HepG2 (cell line): ENCODE measurements around the gene MYO18B. TPM values are rescaled to one million over a fixed set of nuclear protein-coding genes. Genes with fewer than 3 reads are reported as not detected.

Source experiments
- AGO1 ChIP-seq: fragments of 200-400 bp; formaldehyde crosslinking; IDR thresholded peaks from 2 replicates; pipeline ENCODE4 v1.6.1; 2017; ENCODE audit warnings: mild to moderate bottlenecking, low read depth, low read length, moderate library complexity; ENCODE audit not compliant: poor library complexity, severe bottlenecking
- ARID2 ChIP-seq: sonication (generic); formaldehyde crosslinking; IDR thresholded peaks from 2 replicates; pipeline ENCODE4 v1.8.1; 2022; ENCODE audit warnings: mild to moderate bottlenecking, missing genetic modification reagents, borderline replicate concordance
- BRD4 ChIP-seq: sonication (generic); formaldehyde crosslinking; IDR thresholded peaks from 2 replicates; pipeline ENCODE4 v1.4.0; 2020; ENCODE audit warnings: missing genetic modification reagents
- CCAR2 ChIP-seq: fragments of 200-400 bp; formaldehyde crosslinking; optimal IDR thresholded peaks from 2 replicates; pipeline ENCODE3; 2018; ENCODE audit warnings: low read depth, mild to moderate bottlenecking, low read length, moderate library complexity
- ELF4 ChIP-seq: sonication (generic); formaldehyde crosslinking; IDR thresholded peaks from 2 replicates; pipeline ENCODE4 v1.5.0; 2020; ENCODE audit warnings: missing genetic modification reagents, mild to moderate bottlenecking, moderate library complexity, borderline replicate concordance
- FIP1L1 ChIP-seq: fragments of 200-400 bp; formaldehyde crosslinking; IDR thresholded peaks from 2 replicates; pipeline ENCODE4 v1.6.1; 2018; ENCODE audit warnings: low read depth, mild to moderate bottlenecking, low read length, moderate library complexity, borderline replicate concordance; ENCODE audit not compliant: insufficient read depth
- GMEB2 ChIP-seq: IDR thresholded peaks from 2 replicates; pipeline ENCODE4 v1.6.1; 2016; ENCODE audit warnings: missing biosample characterization, missing genetic modification reagents, low read depth
- KLF6 ChIP-seq: IDR thresholded peaks from 2 replicates; pipeline ENCODE4 v1.8.0; 2016; ENCODE audit warnings: missing biosample characterization, missing genetic modification reagents
- MED8 ChIP-seq: sonication (generic); formaldehyde crosslinking; IDR thresholded peaks from 2 replicates; pipeline ENCODE4 v1.8.1; 2023; ENCODE audit warnings: mild to moderate bottlenecking, missing genetic modification reagents; ENCODE audit not compliant: insufficient replicate concordance
- PAX8 ChIP-seq: sonication (generic); formaldehyde crosslinking; IDR thresholded peaks from 2 replicates; pipeline ENCODE4 v1.8.0; 2022; ENCODE audit warnings: mild to moderate bottlenecking, missing genetic modification reagents, borderline replicate concordance
- SAP130 ChIP-seq: IDR thresholded peaks from 2 replicates; pipeline ENCODE4 v1.6.1; 2016; ENCODE audit warnings: low read depth
- SP4 ChIP-seq: sonication (generic); formaldehyde crosslinking; IDR thresholded peaks from 2 replicates; pipeline ENCODE4 v1.8.1; 2023; ENCODE audit warnings: mild to moderate bottlenecking, missing genetic modification reagents
- STAT6 ChIP-seq: sonication (generic); formaldehyde crosslinking; IDR thresholded peaks from 2 replicates; pipeline ENCODE4 v1.4.0; 2020; ENCODE audit warnings: missing genetic modification reagents, mild to moderate bottlenecking, borderline replicate concordance
- ZBTB7B ChIP-seq: sonication (generic); formaldehyde crosslinking; IDR thresholded peaks from 2 replicates; pipeline ENCODE4 v1.4.0; 2020; ENCODE audit warnings: missing genetic modification reagents
- ZNF160 ChIP-seq: sonication (generic); formaldehyde crosslinking; IDR thresholded peaks from 2 replicates; pipeline ENCODE4 v1.8.0; 2022; ENCODE audit warnings: mild to moderate bottlenecking, inconsistent platforms, missing genetic modification reagents
- ZNF275 ChIP-seq: sonication (generic); formaldehyde crosslinking; IDR thresholded peaks from 2 replicates; pipeline ENCODE4 v1.8.0; 2022; ENCODE audit warnings: missing genetic modification reagents, mild to moderate bottlenecking, inconsistent platforms, borderline replicate concordance
- ZNF335 ChIP-seq: sonication (generic); formaldehyde crosslinking; IDR thresholded peaks from 2 replicates; pipeline ENCODE4 v1.4.0; 2020; ENCODE audit warnings: missing genetic modification reagents
- ZNF414 ChIP-seq: sonication (generic); formaldehyde crosslinking; IDR thresholded peaks from 2 replicates; pipeline ENCODE4 v1.5.0; 2020; ENCODE audit warnings: missing genetic modification reagents
- ZNF496 ChIP-seq: sonication (generic); formaldehyde crosslinking; IDR thresholded peaks from 2 replicates; pipeline ENCODE4 v1.8.1; 2023; ENCODE audit warnings: mild to moderate bottlenecking, moderate library complexity, missing genetic modification reagents; ENCODE audit not compliant: insufficient replicate concordance
- ZNF513 ChIP-seq: sonication (generic); formaldehyde crosslinking; conservative IDR thresholded peaks from 2 replicates; pipeline ENCODE4 v1.5.0; 2020; ENCODE audit warnings: missing genetic modification reagents
- ZNF576 ChIP-seq: sonication (generic); formaldehyde crosslinking; IDR thresholded peaks from 2 replicates; pipeline ENCODE4 v1.4.0; 2020; ENCODE audit warnings: mild to moderate bottlenecking, missing genetic modification reagents
- polyA plus RNA-seq, 8 experiments: library from polyadenylated mRNA; depleted of rRNA in 3 of 8; stranded (reverse) in 7 of 8; unstranded in 1 of 8; fragments of >200 nt; fragmentation: Illumina TruSeq in 4 of 8; extraction: Trizol in 4 of 8; gene quantifications; 2 replicates each; pipeline versions ENCODE4 v1.2.1 to v1.2.3, GENCODE V29; 2011 to 2016; ENCODE audit warnings: low read depth in 4 of 8, missing spikeins in 1 of 8, mixed read lengths in 1 of 8; ENCODE audit not compliant: insufficient read depth in 1 of 8
- total RNA-seq, 5 experiments: library from RNA; depleted of rRNA; stranded (reverse); fragments of >200 nt; fragmentation: Illumina TruSeq; extraction: Trizol; gene quantifications; 2 replicates each; pipeline ENCODE4 v1.2.3, GENCODE V29; 2016; ENCODE audit warnings: low read depth in 1 of 5

Gene MYO18B
- total and polyA plus RNA-seq, 2 of the 13 experiments (the other 11 are each of a cell fraction or from before 2014, with no cell fraction given) = 0.01 TPM; not detected in 1

- TF ChIP-seq ZBTB7B (CRISPR knock-in tag) (peak; percentile 92), GMEB2 (CRISPR knock-in tag) (no peak), KLF6 (no peak), BRD4 (CRISPR knock-in tag) (no peak), ZNF275 (CRISPR knock-in tag) (no peak), ZNF576 (CRISPR knock-in tag) (no peak), ZNF335 (CRISPR knock-in tag) (no peak), ZNF496 (CRISPR knock-in tag) (no peak), STAT6 (CRISPR knock-in tag) (no peak), PAX8 (no peak), ZNF513 (CRISPR knock-in tag) (no peak), MED8 (CRISPR knock-in tag) (no peak), ZNF160 (CRISPR knock-in tag) (no peak), ARID2 (CRISPR knock-in tag) (no peak), SAP130 (0 out of 2 replicates have a peak, but pooled peaks have one; percentile 16), SP4 (CRISPR knock-in tag) (no peak), AGO1 (no peak), CCAR2 (no peak), ZNF414 (CRISPR knock-in tag) (no peak), FIP1L1 (no peak), ELF4 (CRISPR knock-in tag) (no peak)
Measured at GRCh38 chr22:25953919-25954318, 211.9 kb downstream of the MYO18B start (continued).
